Psoas muscle (tissue), 8 donors: ENCODE data around the gene AKNA. TPM values are rescaled to one million over a fixed set of nuclear protein-coding genes. Genes with fewer than 3 reads are reported as not detected.
"Not testable (repeated sequence)": the region's sequence is repeated elsewhere in the genome, so short reads cannot be mapped to it uniquely, and the experiment has no call there.

ENCODE experiments used
- ATAC-seq, 4 donors: fragments of 200-7000 bp; cut with Tn5 transposase; one replicate each; pipeline ENCODE4 v1.9.1; 2020; ENCODE audit warnings: moderate library complexity in 3 of 4, mild to moderate bottlenecking in 2 of 4
- DNase-seq, 2 donors: peaks; one replicate each; pipeline ENCODE4 v3.0.0-alpha.2; 2020
- H3K27ac ChIP-seq: fragments of 200-600 bp; one replicate; pipeline ENCODE4 v1.8.0; 2022
- H3K27me3 ChIP-seq, 3 donors: fragments of 200-600 bp in 1 of 3; one replicate each; pipeline versions ENCODE4 v1.6.1 to v1.8.0; 2013 to 2022; ENCODE audit warnings: low read length in 2 of 3, mild to moderate bottlenecking in 2 of 3, moderate library complexity in 1 of 3; ENCODE audit not compliant: insufficient read depth in 3 of 3
- H3K36me3 ChIP-seq, 2 donors: fragments of 200-600 bp in 1 of 2; one replicate each; pipeline versions ENCODE4 v1.6.1 to v1.8.0; 2013 to 2022; ENCODE audit warnings: low read depth in 1 of 2, mild to moderate bottlenecking in 1 of 2, moderate library complexity in 1 of 2; ENCODE audit not compliant: insufficient read depth in 1 of 2
- H3K4me1 ChIP-seq: fragments of 200-600 bp; one replicate; pipeline ENCODE4 v1.8.0; 2022
- H3K4me3 ChIP-seq: fragments of 200-600 bp; one replicate; pipeline ENCODE4 v1.8.0; 2022; ENCODE audit warnings: mild to moderate bottlenecking
- H3K9me3 ChIP-seq: fragments of 200-600 bp; one replicate; pipeline ENCODE4 v1.8.0; 2022
- WGBS, 3 donors: extraction: QIAGEN DNeasy Blood & Tissue Kit; methylation state at CpG; one replicate each; pipeline versions ENCODE4 v1.1.6 to v1.1.7; 2013; 5-methylcytosine and 5-hydroxymethylcytosine counted together
- intact Hi-C, 2 donors: fragments of 100-400 bp; cut with DNase I; formaldehyde crosslinking; loops; one replicate each; pipeline versions ENCODE4 v1.11.0 to v1.14.2; 2022
- polyA plus RNA-seq, 3 donors: library from polyadenylated mRNA; stranded (reverse); fragments of 200-250 nt; gene quantifications; one replicate each; pipeline ENCODE4 v1.2.3, GENCODE V29; 2013
- total RNA-seq, 4 donors: library from RNA; stranded (reverse); fragmentation: NEBNext Ultra II Directional in 2 of 4; extraction: Animal tissue kit (Norgen Biotek cat#: 25700) in 2 of 4; gene quantifications; one replicate each; pipeline versions ENCODE4 v1.2.1 to v1.2.4, GENCODE V29; 2021 to 2023
- TF ChIP-seq, protein P1 (sequence below): fragments of 200-600 bp; IDR thresholded peaks from one replicate; pipeline ENCODE4 v1.8.0; 2022; ENCODE audit warnings: antibody characterized with exemption
- donor health status: healthy with polysubstance abuse.
- donor health status: DM: no; HTN: no; CAD: no; lungs with moderate emphysema.
- donor health status: Bipolar disorder and iron deficiency.
- donor health status: healthy.
- donor health status: DM: yes; HTN: yes; CAD: no.
- donor health status: DM: no; HTN: no; CAD: no.
- donor health status: DM: no; HTN: no; CAD: no.
- donor health status: DM: yes; HTN: yes; CAD: no.

AKNA gene
- total and polyA plus RNA-seq, 7 donors = 1.5 to 3.9 (median 2.3) TPM

- intact Hi-C loops = no loop called here
- no peak overlapping the region for H3K4me3 ChIP-seq
- 72 to 83% (median 77%) methylated on average over 2 of the region's 2 CpGs for whole genome bisulfite sequencing, 3 donors
- DNase-seq (no peak), ATAC-seq (no peak)
- no peaks in the 10 kb centered on the region for H3K4me1 ChIP-seq
- H3K36me3 ChIP-seq = peaks cover 0 to 6% of the 10 kb centered on the region in 2 donors
- peaks cover 0 to under 1% (median 0%) of the 10 kb centered on the region in 3 donors for H3K27me3 ChIP-seq
- TF ChIP-seq, protein P1, sequence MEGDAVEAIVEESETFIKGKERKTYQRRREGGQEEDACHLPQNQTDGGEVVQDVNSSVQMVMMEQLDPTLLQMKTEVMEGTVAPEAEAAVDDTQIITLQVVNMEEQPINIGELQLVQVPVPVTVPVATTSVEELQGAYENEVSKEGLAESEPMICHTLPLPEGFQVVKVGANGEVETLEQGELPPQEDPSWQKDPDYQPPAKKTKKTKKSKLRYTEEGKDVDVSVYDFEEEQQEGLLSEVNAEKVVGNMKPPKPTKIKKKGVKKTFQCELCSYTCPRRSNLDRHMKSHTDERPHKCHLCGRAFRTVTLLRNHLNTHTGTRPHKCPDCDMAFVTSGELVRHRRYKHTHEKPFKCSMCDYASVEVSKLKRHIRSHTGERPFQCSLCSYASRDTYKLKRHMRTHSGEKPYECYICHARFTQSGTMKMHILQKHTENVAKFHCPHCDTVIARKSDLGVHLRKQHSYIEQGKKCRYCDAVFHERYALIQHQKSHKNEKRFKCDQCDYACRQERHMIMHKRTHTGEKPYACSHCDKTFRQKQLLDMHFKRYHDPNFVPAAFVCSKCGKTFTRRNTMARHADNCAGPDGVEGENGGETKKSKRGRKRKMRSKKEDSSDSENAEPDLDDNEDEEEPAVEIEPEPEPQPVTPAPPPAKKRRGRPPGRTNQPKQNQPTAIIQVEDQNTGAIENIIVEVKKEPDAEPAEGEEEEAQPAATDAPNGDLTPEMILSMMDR = no peak
- no peak overlapping the region for H3K27ac ChIP-seq
- H3K9me3 ChIP-seq = no peaks in the 10 kb centered on the region
Measured at GRCh38 chr9:114335745-114336144, 52.0 kb downstream of the AKNA start.

DNA sequence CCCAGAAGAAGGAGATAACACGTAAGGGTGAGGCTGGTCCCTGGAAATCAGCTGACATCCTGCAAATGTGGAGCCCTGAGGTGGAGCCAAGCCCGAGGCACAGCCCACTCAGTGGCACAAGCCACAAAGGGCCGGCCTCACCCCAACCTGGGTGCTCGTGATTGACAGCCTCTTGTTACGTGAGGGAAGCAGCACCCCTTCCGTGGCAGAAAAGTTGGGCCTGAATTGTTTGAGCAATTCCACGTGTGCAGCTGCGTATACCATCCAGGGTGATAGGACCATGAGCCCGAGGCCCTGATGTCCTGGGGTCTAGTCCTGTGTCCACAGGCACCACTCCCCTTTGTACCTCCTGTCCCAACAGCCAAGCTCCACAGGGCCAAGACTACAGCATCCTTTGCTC, 53.3 kb downstream of the AKNA start:
- 89 to 100% (median 89%) methylated on average over 8 to 9 of the region's 9 CpGs for WGBS, 3 donors
- TF ChIP-seq, protein P1 = no peak
- ATAC-seq = no peak

DNA sequence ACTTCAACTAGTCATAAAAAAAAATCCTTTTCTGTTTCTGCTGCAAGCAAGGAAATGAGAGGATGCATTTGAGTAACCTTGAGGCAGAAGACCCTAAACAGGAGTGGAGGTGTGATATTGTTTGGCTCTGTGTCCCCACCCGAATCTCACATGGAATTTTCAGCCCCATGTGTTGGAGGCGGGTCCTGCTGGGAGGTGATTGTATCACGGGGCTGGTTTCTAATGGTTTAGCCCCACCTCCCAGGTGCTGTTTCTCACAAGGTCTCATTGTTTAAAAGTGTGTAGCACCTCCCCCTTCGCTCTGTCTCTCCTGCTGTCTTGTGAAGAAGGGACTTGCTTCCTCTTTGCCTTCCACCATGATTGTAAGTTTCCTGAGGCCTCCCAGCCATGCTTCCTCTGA, 54.1 kb downstream of the AKNA start:
- 81 to 88% (median 82%) methylated on average over 1 to 3 of the region's 4 CpGs for WGBS, 3 donors
- H3K36me3 ChIP-seq, DNase-seq, H3K4me1 ChIP-seq, intact Hi-C loops, H3K27me3 ChIP-seq, ATAC-seq, H3K27ac ChIP-seq, H3K9me3 ChIP-seq, H3K4me3 ChIP-seq: not testable (repeated sequence)

More for the DNA sequence above, 53.3 kb downstream of the AKNA start:
- intact Hi-C loops = no loop called here
- no peak overlapping the region for H3K4me3 ChIP-seq
- no peaks in the 10 kb centered on the region for H3K36me3 ChIP-seq
- DNase-seq = no peak
- no peaks in the 10 kb centered on the region for H3K9me3 ChIP-seq
- H3K4me1 ChIP-seq = no peaks in the 10 kb centered on the region
- H3K27me3 ChIP-seq = peaks cover 0 to 2% (median 0%) of the 10 kb centered on the region in 3 donors
- no peak overlapping the region for H3K27ac ChIP-seq

GRCh38 chr9:114332474-114333040, 55.2 kb downstream of the AKNA start:
- WGBS, 3 donors = 63 to 66% (median 66%) methylated on average over 4 of the region's 4 CpGs
- intact Hi-C loops, H3K4me3 ChIP-seq, H3K9me3 ChIP-seq, DNase-seq, H3K27me3 ChIP-seq, H3K36me3 ChIP-seq, H3K27ac ChIP-seq, H3K4me1 ChIP-seq, ATAC-seq: not testable (repeated sequence)

DNA sequence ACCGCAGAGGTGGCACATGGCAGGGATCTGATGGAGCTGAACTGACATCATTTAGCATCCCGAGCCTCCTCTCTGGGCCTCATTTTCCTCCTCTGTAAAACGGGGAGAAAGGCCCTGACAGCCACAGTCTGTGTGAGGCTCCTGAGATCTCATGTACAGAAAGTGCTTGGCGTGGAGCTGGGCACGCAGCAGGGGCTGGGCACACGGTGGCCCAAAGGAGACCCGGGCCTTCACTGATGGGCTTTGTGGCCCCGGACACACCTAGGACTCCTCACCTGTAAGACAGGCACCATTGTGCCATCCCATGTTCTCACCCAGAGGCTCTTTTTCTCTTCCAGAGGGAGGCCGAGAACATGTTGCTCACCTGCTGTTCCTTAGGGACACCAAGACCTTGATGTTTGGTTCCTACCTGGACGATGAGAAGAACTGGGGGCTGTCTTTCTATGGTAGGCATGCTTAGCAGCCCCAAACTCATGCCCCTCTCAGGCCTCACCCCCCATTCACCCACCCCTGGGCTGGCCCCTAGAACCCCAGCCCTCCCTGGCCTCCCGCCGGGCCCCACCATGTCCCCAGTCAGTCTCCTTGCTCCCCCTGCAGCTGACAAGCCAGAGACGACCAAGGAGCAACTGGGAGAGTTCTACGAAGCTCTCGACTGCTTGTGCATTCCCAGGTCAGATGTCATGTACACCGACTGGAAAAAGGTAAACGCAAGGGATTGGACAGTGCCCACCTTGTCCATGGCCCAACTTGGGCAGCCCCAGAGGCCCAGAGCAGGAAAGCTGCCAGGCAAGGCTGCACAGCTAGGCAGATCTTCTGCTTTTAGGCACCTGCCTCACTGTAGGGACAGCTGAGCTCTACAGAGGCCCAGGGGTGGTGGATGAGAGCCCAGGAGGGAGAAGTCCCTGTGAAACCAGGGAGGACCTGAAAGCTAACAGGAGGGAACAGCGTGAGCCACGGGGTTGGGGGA, 56.3 kb downstream of the AKNA start:
- H3K9me3 ChIP-seq, H3K4me3 ChIP-seq, ATAC-seq, DNase-seq, H3K36me3 ChIP-seq, H3K27ac ChIP-seq, H3K27me3 ChIP-seq, intact Hi-C loops, H3K4me1 ChIP-seq: not testable (repeated sequence)
- 74 to 78% (median 77%) methylated on average over 14 to 15 of the region's 19 CpGs for WGBS, 3 donors

DNA sequence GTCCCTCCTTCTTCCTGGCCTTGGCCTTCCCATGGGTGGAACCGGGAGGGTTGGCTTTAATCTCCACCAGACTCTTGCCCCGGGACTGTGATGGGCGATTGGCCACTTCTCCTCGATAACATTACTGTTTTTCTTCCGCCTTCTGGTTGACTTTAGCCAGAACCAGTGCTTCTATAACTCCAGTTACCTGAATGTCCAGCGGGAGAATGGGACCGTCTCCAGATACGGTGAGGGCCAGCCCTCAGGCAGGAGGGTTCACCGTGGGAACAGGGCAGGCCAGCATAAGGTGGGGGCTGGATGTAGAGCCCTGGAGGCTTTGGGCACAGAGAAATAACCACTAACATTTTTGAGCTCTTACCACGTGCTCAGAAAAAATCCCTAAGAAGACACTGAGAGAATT, 57.1 kb downstream of the AKNA start:
- TF ChIP-seq, protein P1 = no peak
- Histone ChIP-seq H3K9me3 (no peaks in the 10 kb centered on the region), H3K4me3 (no peak overlapping the region), H3K27me3 (peaks cover 0 to 2% (median 0%) of the 10 kb centered on the region in 3 donors), H3K4me1 (no peaks in the 10 kb centered on the region), H3K36me3 (no peaks in the 10 kb centered on the region), H3K27ac (no peak overlapping the region)
- no peak for DNase-seq
- no peak for ATAC-seq
- intact Hi-C loops = no loop called here
- WGBS, 3 donors = 68 to 75% (median 69%) methylated on average over 10 of the region's 10 CpGs

DNA sequence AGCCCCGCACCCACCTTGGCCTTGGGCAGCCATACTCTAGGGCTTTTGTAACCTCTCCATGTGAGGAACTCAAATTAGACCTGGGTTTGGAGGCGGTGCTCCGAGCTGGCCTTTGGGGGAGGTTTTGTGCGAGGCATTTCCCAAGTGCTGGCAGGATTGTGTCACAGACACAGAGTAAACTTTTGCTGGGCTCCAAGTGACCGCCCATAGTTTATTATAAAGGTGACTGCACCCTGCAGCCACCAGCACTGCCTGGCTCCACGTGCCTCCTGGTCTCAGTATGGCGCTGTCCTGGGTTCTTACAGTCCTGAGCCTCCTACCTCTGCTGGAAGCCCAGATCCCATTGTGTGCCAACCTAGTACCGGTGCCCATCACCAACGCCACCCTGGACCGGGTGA, 58.2 kb downstream of the AKNA start, which contains the start of gene ORM2:
ORM2 (plus strand) TSS at position 245 of the 398 bp plus-strand sequence; CDS start at position 281, 36 bp downstream.
- 96% methylated on average over 2 of the region's 10 CpGs; no CpG with 5 or more reads in 2 of the 3 donors for WGBS, 3 donors
- H3K9me3 ChIP-seq, H3K4me1 ChIP-seq, H3K27me3 ChIP-seq, H3K4me3 ChIP-seq, H3K27ac ChIP-seq, H3K36me3 ChIP-seq, intact Hi-C loops, DNase-seq: not testable (repeated sequence)
- ATAC-seq = peak in 1 of 4 donors; percentile 28

- H3K4me1 ChIP-seq, ATAC-seq, H3K4me3 ChIP-seq, H3K27me3 ChIP-seq, H3K9me3 ChIP-seq, intact Hi-C loops, DNase-seq, H3K36me3 ChIP-seq, H3K27ac ChIP-seq: not testable (repeated sequence)
- 82 to 91% (median 87%) methylated on average over 8 to 11 of the region's 12 CpGs for WGBS, 3 donors
Measured at GRCh38 chr9:114328937-114329624, 58.7 kb downstream of the AKNA start.
